Stimulated activated CD8-positive, alpha-beta memory T cell treated with anti-CD3 and anti-CD28 coated beads, Interleukin-12 subunit alpha, Interleukin-12 subunit beta, amount 100 ng/mL, for 24 hours (primary cell): Measurements from ENCODE around the gene TBC1D10A.

Experiments used
- DNase-seq: peaks from one replicate; pipeline ENCODE4 v3.0.0-alpha.2; 2020; ENCODE audit errors: extremely low read depth

TBC1D10A gene

GRCh38 chr22:30320021-30320556 is 6.7 kb downstream of the TBC1D10A start:
- no peak for DNase-seq

- no peak for DNase-seq
Observed at GRCh38 chr22:30318799-30319419, 7.8 kb downstream of the TBC1D10A start.

- DNase-seq = no peak
Observed at GRCh38 chr22:30317778-30318177, 9.0 kb downstream of the TBC1D10A start.

GRCh38 chr22:30315962-30316576 is 10.7 kb downstream of the TBC1D10A start:
- DNase-seq = no peak

- DNase-seq = no peak
Observed at GRCh38 chr22:30314915-30315314, 11.8 kb downstream of the TBC1D10A start.

GRCh38 chr22:30313527-30314363 is 13.0 kb downstream of the TBC1D10A start:
- no peak for DNase-seq

GRCh38 chr22:30312053-30312452 is 14.7 kb downstream of the TBC1D10A start:
- DNase-seq = no peak

GRCh38 chr22:30310881-30311771 is 15.6 kb downstream of the TBC1D10A start:
- no peak for DNase-seq

- no peak for DNase-seq
Observed at GRCh38 chr22:30309951-30310741, 16.6 kb downstream of the TBC1D10A start.

- no peak for DNase-seq
Observed at GRCh38 chr22:30308518-30309230, 18.1 kb downstream of the TBC1D10A start.

- no peak for DNase-seq
Observed at GRCh38 chr22:30308093-30308492, 18.6 kb downstream of the TBC1D10A start.

- DNase-seq = no peak
Observed at GRCh38 chr22:30307041-30307574, 19.6 kb downstream of the TBC1D10A start.

GRCh38 chr22:30306627-30307011 is 20.1 kb downstream of the TBC1D10A start:
- DNase-seq = no peak

GRCh38 chr22:30305906-30306626 is 20.7 kb downstream of the TBC1D10A start:
- DNase-seq = no peak

- no peak for DNase-seq
Observed at GRCh38 chr22:30305519-30305905, 21.2 kb downstream of the TBC1D10A start.

- no peak for DNase-seq
Observed at GRCh38 chr22:30304495-30305244, 22.1 kb downstream of the TBC1D10A start.

- DNase-seq = no peak
Observed at GRCh38 chr22:30302810-30303138, 24.0 kb downstream of the TBC1D10A start.

- DNase-seq = no peak
Observed at GRCh38 chr22:30301995-30302809, 24.5 kb downstream of the TBC1D10A start.
